ENCODE measurements around the gene SF3B3.

- TF ChIP-seq, protein P1, sequence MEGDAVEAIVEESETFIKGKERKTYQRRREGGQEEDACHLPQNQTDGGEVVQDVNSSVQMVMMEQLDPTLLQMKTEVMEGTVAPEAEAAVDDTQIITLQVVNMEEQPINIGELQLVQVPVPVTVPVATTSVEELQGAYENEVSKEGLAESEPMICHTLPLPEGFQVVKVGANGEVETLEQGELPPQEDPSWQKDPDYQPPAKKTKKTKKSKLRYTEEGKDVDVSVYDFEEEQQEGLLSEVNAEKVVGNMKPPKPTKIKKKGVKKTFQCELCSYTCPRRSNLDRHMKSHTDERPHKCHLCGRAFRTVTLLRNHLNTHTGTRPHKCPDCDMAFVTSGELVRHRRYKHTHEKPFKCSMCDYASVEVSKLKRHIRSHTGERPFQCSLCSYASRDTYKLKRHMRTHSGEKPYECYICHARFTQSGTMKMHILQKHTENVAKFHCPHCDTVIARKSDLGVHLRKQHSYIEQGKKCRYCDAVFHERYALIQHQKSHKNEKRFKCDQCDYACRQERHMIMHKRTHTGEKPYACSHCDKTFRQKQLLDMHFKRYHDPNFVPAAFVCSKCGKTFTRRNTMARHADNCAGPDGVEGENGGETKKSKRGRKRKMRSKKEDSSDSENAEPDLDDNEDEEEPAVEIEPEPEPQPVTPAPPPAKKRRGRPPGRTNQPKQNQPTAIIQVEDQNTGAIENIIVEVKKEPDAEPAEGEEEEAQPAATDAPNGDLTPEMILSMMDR (IDR thresholded peaks at IDR 0.05), result no peak
- no peak for TF ChIP-seq EZH2 (IDR thresholded peaks at IDR 0.05)
Observed at GRCh38 chr16:70608521-70608920, 84.9 kb downstream of the SF3B3 start.
